Activated gamma-delta T cell treated with anti-CD3 and anti-CD28 coated beads, Interleukin-2, amount 50 U/mL, for 16 hours (primary cell): ENCODE results near the gene FOXI2.

Experiments
- DNase-seq: peaks from one replicate; pipeline ENCODE4 v3.0.0-alpha.2; 2020; ENCODE audit warnings: low read depth

FOXI2 gene

GRCh38 chr10:127743205-127743604, 6.2 kb downstream of the FOXI2 start:
- DNase-seq: no peak

GRCh38 chr10:127744956-127745355, 8.0 kb downstream of the FOXI2 start:
- DNase-seq: no peak

GRCh38 chr10:127745861-127746260, 8.9 kb downstream of the FOXI2 start:
- no peak for DNase-seq

GRCh38 chr10:127755753-127756152, 18.8 kb downstream of the FOXI2 start:
- no peak for DNase-seq

GRCh38 chr10:127756264-127756663, 19.3 kb downstream of the FOXI2 start:
- no peak for DNase-seq

GRCh38 chr10:127757033-127757432, 20.0 kb downstream of the FOXI2 start:
- no peak for DNase-seq

GRCh38 chr10:127759276-127759675, 22.3 kb downstream of the FOXI2 start:
- no peak for DNase-seq

GRCh38 chr10:127762925-127763324, 25.9 kb downstream of the FOXI2 start:
- DNase-seq: no peak

- no peak for DNase-seq
Measured at GRCh38 chr10:127774766-127775559, 38.0 kb downstream of the FOXI2 start.

GRCh38 chr10:127776816-127777215, 39.8 kb downstream of the FOXI2 start:
- no peak for DNase-seq

GRCh38 chr10:127781412-127781811, 44.4 kb downstream of the FOXI2 start:
- DNase-seq: no peak

GRCh38 chr10:127787873-127788272, 50.9 kb downstream of the FOXI2 start:
- no peak for DNase-seq

- DNase-seq: no peak
Measured at GRCh38 chr10:127790066-127790624, 53.2 kb downstream of the FOXI2 start.
